WI38 (cell line): ENCODE measurements around the gene KLF18.

Experiments used
- H3K4me3 ChIP-seq: 2 replicates; pipeline ENCODE4 v1.5.1; 2011; ENCODE audit warnings: low read depth, mild to moderate bottlenecking, control low read depth, low read length
- TF ChIP-seq, protein P1 (sequence below): IDR thresholded peaks from 2 replicates; pipeline ENCODE4 v1.5.1; 2012; ENCODE audit warnings: low read depth, mild to moderate bottlenecking, control low read depth, low read length

Gene KLF18

DNA sequence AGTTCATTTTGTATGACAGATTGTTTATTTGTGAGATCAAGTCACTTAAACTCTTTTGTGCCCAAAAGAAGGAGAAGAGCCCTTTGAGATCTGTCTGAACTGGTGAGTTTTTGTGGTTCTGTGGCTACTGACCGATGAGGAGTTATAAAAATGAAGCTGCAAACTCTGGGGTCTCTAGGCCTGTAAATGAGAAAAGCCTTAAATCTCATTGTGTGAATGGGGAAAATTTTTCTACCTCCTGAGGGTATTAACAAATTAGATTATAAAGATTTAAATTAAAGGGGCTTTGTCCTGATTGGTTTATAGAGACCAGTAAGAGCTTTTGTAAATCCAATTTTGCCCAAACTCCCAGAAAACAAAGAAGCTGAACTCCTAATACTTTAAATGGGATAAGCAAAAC lies 32.5 kb downstream of the KLF18 start:
- TF ChIP-seq, protein P1, sequence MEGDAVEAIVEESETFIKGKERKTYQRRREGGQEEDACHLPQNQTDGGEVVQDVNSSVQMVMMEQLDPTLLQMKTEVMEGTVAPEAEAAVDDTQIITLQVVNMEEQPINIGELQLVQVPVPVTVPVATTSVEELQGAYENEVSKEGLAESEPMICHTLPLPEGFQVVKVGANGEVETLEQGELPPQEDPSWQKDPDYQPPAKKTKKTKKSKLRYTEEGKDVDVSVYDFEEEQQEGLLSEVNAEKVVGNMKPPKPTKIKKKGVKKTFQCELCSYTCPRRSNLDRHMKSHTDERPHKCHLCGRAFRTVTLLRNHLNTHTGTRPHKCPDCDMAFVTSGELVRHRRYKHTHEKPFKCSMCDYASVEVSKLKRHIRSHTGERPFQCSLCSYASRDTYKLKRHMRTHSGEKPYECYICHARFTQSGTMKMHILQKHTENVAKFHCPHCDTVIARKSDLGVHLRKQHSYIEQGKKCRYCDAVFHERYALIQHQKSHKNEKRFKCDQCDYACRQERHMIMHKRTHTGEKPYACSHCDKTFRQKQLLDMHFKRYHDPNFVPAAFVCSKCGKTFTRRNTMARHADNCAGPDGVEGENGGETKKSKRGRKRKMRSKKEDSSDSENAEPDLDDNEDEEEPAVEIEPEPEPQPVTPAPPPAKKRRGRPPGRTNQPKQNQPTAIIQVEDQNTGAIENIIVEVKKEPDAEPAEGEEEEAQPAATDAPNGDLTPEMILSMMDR = no peak
- H3K4me3 ChIP-seq = no peak overlapping the region

DNA sequence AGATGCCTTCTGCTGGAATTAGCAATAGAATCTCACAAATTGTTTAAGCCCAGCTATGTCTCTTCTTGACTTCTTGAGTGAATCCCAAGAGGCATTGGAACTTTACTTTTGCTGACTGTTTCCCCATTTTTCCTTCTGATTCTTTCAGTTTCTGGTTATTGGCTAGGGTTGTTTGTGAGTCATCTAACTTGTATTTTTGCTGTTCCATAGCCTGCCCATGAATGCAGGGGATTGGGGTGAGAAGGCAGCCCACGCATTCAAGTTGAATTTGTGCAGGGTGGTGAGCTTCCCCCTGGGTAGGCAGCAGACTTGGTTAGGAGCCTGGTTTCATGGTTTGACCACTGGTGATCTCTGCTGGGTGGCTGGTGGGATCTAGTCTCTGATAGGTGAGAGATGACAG lies 33.2 kb downstream of the KLF18 start:
- no peak overlapping the region for H3K4me3 ChIP-seq
- TF ChIP-seq, protein P1 = no peak

DNA sequence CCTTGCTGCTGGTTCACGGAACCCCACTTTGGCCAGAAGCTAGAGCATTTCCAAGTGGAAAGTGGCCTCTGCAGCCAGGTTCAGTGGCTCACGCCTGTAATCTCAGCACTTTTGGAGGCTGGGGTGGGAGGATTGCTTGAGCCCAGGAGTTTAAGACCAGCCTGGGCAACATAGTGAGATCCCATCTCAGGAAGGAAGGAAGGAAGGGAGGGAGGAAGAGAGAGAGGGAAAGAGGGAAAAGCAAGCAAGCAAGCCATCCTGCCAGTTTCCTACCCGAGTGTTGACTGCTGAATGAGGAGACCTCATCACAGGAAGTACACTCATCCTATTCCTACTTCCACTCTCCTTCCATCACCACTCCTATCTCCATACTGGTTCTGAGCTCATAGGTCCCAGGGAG lies 35.6 kb downstream of the KLF18 start:
- TF ChIP-seq, protein P1 = no peak
- H3K4me3 ChIP-seq = no peak overlapping the region

DNA sequence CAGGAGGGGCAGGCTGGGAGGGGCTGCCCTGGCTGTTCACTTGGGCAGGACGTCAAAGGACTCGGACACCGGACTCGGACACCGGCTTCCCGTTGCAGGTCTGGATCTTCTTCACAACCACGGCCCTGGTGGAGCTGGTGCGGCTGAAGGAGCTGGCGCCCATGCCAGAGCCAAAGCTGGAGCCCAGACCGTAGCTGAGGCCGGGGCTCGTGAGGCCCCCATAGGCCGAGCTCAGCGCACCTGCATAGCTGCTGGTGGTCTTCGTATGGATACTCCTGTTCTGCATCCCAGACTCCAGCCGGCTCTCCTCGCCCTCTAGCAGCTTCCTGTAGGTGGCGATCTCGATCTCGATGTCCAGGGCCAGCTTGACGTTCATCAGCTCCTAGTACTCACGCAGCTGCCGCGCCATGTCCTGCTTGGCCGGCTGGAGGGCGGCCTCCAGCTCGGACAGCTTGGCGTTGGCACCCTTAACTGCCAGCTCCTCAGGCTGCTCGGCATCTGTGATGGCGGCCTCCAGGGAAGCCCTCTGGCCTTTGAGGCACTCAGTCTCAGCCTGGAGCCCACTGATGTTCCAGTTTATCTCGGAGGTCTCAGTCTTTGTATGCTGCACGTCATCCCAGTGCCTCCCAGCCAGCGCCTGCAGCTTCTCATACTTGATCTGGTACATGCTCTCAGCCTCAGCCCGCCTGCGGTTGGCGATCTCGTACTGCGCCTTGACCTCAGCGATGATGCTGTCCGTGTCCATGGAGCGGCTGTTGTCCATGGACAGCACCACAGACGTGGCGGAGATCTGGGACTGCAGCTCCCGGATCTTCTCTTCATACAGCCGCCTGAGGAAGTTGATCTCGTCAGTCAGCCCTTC lies 37.9 kb downstream of the KLF18 start:
- TF ChIP-seq, protein P1 = no peak; the same call in 1 of the 2 replicates
- H3K4me3 ChIP-seq = no peak overlapping the region

DNA sequence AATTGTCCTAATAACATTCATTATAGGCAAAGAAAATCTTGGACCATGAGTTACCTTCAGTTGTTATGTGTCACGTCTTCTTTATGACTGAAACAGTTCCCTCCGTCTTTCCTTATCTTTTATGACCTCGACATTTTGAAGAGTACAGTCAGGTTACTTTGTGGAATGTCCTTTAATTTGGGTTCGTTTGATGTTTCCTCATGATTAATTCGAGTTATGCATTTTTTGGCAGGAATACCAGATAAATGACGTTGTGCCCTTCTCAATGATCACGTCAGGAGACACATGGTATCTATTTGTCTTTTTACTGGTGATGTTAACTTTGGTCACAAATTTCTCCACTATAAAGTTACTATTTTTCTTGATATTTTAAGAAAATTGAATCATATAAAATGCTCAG lies 40.1 kb downstream of the KLF18 start:
- H3K4me3 ChIP-seq = no peak overlapping the region
- TF ChIP-seq, protein P1 = no peak

DNA sequence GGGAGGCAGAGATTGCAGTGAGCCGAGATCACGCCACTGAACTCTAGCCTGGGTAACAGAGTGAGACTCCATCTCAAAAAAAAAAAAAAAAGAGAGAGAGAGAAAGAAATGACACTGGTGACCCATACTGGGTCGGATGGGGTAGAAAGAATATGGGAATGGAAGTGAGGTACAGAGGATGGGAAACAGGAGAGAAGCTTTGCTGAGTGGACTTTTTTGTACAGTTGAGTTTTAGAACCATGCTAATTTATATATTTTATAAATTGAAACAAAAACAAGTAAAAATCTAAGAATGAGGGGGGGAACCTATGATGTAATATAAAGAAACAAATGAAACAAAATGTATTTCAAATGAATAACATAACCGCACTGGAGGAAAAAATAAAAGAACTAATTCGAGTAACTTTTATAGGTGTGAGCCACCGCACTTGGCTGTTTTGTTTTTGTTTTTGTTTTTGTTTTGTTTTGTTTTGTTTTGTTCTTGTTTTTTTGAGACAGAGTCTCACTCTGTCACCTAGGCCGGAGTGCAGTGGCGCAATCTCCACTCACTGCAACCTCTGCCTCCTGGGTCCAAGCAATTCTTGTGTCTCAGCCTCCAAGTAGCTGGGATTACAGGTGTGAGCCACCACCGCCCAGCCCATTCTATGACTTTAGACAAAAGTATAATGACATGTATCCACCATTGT lies 41.1 kb downstream of the KLF18 start:
- TF ChIP-seq, protein P1 = no peak
- no peak overlapping the region for H3K4me3 ChIP-seq

DNA sequence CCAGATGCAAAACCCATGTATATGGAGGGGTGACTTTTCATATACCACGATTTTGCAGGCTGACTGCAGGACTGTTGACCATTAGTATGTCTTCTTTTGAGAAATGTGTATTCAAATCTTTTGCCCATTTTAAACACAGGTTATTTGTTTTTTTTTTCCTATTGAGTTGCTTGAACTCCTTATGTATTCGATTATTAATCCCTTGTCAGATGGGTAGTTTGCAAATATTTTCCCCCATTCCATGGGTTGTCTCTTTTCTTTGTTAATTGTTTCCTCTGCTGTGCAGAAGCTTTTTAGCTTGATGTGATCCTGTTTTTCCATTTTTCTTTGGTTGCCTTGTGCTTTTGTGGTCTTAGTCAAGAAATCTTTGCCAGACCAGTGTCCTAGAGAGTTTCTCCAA lies 47.4 kb downstream of the KLF18 start:
- TF ChIP-seq, protein P1 = no peak
- H3K4me3 ChIP-seq = no peak overlapping the region
